Dermis blood vessel endothelial cell (primary cell): Measurements from ENCODE around the gene MIOS. TPM values are rescaled to one million over a fixed set of nuclear protein-coding genes. Genes with fewer than 3 reads are reported as not detected.

Source experiments
- DNase-seq: peaks from one replicate; pipeline ENCODE4 v3.0.0; 2010
- total RNA-seq: library from RNA; depleted of rRNA; stranded (reverse); fragments of >200 nt; gene quantifications from 2 replicates; pipeline ENCODE4 v1.2.3, GENCODE V29; 2014

The MIOS gene
- total RNA-seq, 1 donor from 2014 or later, result 34.5 TPM

- DNase-seq, result no peak
Measured at GRCh38 chr7:7584653-7585052, 18.0 kb downstream of the MIOS start.

GRCh38 chr7:7585241-7585928, 18.7 kb downstream of the MIOS start:
- DNase-seq, result no peak

- DNase-seq, result peak; percentile 59
Measured at GRCh38 chr7:7595451-7595850, 28.8 kb downstream of the MIOS start.

DNA sequence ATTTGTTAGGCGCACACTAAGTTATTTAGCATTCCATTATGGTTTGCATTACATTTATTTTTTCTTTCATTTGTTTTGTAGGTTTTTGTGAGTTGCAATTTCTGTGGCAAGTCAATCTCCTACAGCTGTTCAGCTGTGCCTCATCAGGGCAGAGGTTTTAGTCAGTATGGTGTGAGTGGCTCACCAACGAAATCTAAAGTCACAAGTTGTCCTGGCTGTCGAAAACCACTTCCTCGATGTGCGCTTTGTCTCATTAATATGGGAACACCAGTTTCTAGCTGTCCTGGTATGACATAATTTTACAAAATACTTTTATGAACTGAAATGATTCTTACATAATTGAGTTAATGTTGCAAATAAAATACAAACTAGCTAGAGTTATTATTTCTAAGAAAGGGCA, 29.5 kb downstream of the MIOS start:
- no peak for DNase-seq

GRCh38 chr7:7607010-7607409, 40.3 kb downstream of the MIOS start:
- DNase-seq, result no peak

DNA sequence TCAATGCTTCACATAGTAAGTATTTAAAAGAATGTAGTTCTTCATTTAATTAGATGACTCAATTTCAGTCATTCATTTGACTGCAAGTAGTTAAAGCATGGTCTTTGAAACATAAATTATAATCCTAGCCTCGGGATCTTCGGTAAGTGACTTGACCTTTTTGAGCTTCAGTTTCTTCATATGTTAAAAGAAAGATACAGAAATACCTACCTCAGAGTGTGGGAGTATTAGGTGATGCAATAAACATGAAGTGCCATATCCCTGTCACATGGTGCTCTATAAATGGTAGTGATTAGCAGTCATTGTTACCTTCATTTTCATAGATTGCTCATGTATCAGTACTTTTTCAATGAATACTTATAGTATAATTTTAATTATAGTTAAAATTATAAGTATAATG, 42.6 kb downstream of the MIOS start:
- DNase-seq, result no peak

DNA sequence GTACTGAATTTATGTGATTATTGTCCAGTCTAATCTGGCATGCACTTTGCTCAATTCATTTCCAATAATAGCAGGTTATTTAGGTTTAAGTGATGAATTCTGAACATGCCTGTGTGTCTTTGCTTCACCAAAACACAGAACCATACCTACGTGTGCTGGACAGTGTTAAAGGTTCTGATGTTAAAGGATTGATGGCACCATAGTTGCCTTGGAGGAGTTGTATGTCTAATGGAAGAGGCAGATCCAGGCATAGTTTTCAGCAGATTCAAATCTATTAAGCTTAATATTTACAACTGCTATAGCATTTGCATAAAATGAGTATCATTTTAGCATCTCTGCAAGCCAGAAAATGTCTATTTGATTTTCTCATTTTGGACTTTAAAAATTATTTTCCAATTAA, 45.8 kb downstream of the MIOS start:
- no peak for DNase-seq

GRCh38 chr7:7613210-7613609, 46.5 kb downstream of the MIOS start:
- DNase-seq, result no peak

DNA sequence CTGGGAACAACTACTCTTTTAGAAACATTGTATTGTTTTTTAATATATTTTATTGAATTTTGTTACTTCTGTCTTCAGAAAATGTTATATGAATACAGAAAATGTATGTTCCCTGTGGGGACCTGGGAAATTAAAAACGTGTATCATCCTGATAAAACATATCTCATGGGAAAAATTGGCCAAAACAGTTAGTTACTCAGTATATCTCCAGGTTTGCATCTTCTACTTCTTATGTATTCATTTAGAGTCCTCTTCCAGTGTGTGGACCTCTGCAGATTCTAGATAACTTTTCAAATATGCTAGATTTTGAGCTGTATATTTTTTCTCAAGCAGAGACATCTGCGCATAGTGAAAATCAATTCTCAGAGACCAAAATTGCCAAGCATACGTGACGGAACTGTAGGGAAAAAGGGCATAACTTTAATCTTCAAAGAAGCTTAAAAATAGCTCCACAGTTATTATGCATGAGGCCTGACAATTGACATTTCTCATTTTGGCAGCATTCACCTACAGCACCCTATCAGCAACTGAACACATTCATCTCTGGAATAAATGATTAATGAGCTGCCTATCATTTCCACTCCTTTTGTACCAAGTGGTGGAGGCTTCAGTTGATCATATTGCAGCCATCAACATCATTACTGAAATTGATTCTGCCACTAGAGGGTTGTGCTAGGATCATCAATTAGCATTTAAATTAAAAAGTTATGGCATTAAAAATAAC, 47.5 kb downstream of the MIOS start:
- no peak for DNase-seq

GRCh38 chr7:7617550-7617949, 50.9 kb downstream of the MIOS start:
- DNase-seq, result no peak

GRCh38 chr7:7618410-7618809, 51.7 kb downstream of the MIOS start:
- no peak for DNase-seq

DNA sequence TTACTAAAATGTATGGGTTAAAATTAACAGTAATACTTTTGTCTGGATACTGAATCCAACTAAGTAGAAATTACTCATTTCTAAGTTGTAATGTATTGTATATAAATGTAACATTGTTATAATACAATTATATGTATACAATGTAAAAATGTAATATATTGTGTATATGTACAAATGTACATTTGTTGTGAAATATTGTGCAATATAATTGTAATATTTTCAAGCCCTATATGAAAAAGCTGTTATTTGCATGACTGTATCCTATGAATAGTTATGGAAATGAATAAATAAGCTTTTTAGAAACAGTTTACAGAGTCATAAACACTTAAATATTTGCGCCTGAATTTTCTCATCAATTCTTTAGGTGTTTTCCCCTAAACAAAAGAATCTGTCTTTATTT, 53.6 kb downstream of the MIOS start:
- no peak for DNase-seq

DNA sequence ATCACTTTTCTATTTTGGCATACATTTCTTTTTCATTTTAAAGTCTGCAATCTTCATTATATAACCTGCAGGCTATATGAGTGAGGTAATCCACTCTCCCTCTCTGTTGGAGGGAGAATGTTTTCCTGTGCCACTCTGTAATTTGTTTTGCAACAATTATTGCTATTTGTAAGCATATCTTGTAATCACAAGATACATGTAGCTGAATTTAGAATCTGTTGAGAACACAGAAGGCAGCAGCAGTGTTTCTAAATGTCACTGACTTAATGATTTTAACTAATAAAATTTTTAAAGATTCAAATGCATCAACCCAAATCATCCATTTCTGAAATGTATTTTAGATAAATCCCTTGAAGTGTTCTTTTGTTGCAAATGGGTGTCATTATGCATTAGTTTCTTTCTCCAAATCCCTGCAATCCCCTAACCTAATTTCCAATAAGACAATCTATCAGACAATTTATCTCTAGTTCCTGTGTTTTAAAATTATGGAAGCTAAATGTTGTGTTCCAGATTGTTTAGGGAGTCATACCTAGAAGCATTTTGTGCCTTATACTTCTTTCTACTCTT, 54.0 kb downstream of the MIOS start:
- DNase-seq, result no peak

DNA sequence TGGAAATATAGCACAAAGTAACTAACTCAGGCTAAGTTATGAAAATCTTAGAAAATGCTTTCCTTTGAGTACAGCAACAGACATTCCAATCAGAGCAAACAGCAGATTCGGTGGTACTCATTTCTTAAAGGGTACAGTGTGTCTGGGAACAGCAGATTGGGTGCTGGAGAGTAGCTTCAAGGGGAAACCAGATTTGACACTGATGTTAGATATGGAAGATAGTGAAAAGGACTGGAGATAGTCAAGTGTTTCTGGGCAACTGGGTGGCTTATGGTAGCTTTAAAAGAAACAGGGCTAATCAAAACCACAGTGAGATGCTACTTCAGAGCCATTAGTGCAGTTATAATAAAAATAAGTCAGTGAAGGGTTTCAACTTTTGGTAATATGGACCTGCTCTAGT, 61.8 kb downstream of the MIOS start:
- DNase-seq, result no peak

DNA sequence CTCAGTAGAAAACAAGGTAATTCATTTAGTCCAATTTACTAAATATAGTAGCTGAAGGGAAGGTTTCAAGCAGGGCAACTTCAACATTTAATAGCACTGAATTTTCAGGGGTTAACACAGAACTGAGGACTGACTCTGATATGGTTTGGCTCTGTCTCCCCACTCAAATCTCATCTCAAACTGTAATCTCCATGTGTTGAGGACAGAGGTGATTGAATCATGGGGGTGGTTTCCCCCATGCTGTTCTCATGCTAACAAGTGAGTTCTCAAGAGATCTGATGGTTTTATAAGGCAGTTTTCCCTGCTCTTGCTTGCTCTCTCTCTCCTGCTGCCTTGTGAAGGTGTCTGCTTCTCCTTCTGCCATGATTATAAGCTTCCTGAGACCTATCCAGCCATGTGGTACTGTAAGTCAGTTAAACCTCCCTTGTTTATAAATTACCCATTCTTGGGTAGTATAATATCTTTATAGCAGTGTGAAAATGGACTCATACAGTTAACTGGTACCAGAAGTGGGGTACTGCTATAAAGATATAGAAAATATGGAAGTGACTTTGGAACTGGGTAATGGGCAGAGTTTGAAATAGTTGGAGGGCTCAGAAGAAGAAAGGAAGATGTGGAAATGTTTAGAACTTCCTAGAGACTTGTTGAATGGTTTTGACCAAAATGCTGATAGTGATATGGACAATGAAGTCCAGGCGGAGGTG, 64.1 kb downstream of the MIOS start:
- DNase-seq, result no peak

DNA sequence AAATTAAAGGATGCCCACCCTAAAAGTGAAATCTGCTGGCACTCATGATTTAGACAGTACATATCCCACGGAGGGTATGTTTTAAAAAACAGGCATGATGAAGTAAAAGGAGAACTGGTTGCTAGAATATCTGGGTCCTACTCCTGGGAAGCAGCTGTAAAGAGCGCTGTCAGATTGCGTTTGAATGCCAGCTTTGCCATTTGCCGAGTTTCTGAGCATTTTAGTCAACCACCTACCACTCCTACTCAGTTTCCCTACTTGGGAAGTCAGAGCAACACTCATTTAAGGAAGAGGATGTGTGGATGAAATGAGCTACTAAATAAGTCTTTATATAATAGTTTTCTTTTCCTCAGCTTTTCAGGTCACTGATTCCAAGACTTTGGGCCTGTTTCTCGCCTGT, 72.7 kb downstream of the MIOS start:
- peak; percentile 12 for DNase-seq

GRCh38 chr7:7639847-7640220, 73.2 kb downstream of the MIOS start:
- peak; percentile 46 for DNase-seq

DNA sequence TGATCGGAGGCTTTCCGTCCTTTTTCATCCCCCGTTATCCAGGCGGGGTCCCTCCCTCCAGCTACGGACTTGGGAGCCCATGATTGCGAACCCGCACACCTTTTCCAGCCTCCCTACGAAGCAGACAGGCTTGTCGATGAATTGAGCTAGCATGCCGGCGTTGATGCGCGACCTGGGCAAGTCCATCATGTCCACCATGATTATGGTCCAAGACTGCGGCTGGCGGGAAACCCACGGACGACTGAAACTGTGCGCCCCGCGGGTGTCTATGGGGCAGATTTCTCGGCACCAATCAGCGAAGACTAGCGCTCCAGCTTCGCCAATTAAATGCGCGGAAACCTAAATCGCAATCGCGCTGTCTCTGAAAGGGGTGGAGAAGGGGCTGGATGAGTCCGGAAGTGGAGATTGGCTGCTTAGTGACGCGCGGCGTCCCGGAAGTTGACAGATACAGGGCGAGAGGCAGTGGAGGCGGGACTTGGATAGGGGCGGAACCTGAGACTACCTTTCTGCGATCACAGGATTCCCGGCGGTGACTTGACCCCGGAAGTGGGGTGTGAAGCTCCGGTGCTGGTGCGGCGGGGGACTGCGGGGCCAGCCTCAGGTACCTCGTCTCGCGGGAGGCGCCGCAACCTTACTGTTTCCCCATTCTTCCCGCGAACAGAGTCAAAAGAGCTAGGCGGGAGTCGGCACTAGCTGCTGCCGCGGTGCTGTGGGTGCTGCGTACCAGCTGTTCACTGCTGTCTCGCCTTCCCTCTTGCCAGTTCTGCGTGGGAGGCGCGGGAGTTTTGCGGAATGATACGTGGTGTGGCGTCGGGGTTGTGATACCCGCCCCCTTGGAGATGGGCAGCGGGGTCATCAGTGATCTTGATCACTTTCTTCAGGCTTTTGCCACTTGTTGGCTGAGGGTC, 73.8 kb downstream of the MIOS start, which contains the start of gene UMAD1:
UMAD1 (plus strand) TSS at position 532 of the 908 bp plus-strand sequence. CDS start 32,620 bp downstream, outside the sequence.
- DNase-seq, result peak; percentile 99

GRCh38 chr7:7641129-7641663, 74.5 kb downstream of the MIOS start:
- DNase-seq, result no peak

DNA sequence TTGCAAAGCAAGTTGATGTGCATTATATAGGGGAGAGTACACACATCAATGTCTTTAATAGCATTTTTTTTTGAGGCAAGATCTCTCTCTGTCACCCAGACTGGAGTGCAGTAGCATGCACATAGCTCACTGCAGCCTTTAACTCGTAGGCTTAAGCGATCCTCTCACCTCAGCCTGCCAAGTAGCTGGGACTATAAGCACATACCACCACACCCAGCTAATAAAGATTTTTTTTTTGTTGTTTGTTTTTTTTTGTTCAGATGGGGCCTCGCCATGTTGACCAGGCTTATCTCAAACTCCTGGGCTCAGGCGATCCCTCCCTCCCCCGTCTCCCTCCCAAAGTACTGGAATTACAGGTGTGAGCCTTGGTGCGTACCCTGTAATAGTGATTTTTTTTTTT, 75.4 kb downstream of the MIOS start:
- DNase-seq, result no peak

DNA sequence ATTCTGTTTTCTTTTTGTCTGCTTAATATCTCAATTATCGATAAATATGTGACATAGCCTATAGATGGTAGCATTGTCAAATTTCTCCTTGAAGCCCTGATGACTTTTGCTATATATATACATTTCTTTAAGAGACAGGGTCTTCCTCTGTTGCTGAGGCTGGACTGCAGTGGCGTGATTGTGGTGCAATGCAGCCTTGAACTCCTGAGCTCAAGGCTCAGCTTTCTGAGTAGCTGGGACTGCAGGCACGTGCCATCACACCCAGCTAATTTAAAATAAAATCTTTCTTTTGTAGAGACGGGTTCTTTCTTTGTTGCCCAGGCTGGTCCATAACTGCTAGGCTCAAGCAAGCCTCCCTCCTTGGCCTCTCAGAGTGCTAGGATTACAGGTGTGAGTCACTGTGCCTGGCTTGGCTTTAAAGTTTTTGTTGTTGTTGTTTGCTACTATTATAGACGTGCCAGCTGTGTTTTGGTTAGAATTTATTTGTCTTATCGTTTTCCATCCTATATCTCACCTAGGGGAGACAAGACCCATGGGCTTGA, 80.9 kb downstream of the MIOS start:
- DNase-seq, result no peak
